A549 (cell line): Measurements from ENCODE around the gene PAX3. TPM values are rescaled to one million over a fixed set of nuclear protein-coding genes. Genes with fewer than 3 reads are reported as not detected.

Experiments used
- ATAC-seq, 2 experiments: fragments of 200-7000 bp in 1 of 2; fragments of >200 bp in 1 of 2; cut with Nextera tagmentation in 1 of 2; cut with Tn5 transposase in 1 of 2; 3 replicates each; pipeline versions ENCODE4 v1.8.0 to v1.9.1; 2018 to 2020; ENCODE audit warnings: mild to moderate bottlenecking in 1 of 2, moderate library complexity in 1 of 2
- CTCF ChIA-PET: fragments of 300-600 bp; sonication (Branson Sonifier 250); formaldehyde crosslinking; extraction: SDS; loops from one replicate; lab custom pipeline; 2021; ENCODE audit warnings: antibody characterized with exemption, inconsistent platforms; lab: Yijun Ruan, JAX
- POLR2A ChIA-PET: fragments of 350-600 bp; formaldehyde crosslinking; extraction: SDS; loops from one replicate; lab custom pipeline; 2021; ENCODE audit warnings: antibody characterized with exemption, inconsistent platforms; lab: Yijun Ruan, JAX
- DNase-seq, 2 experiments: peaks; one replicate each; pipeline versions ENCODE4 v3.0.0 to v3.0.0-alpha.2; 2011 to 2016; ENCODE audit warnings: low read depth in 1 of 2, low spot score in 1 of 2
- FAIRE-seq: peaks from 2 replicates; lab custom pipeline; 2011; peaks lifted over from hg19 to GRCh38; lab: Jason Lieb, UNC
- H3K27ac ChIP-seq, 2 experiments: fragments of >200 bp; sonication (Bioruptor Twin); formaldehyde crosslinking; 3 replicates each; pipeline ENCODE4 v1.5.1; 2016 to 2017
- H3K4me1 ChIP-seq: fragments of >200 bp; sonication (Bioruptor Twin); formaldehyde crosslinking; 3 replicates; pipeline ENCODE4 v1.6.1; 2016
- H3K4me2 ChIP-seq: fragments of >200 bp; sonication (Bioruptor Twin); formaldehyde crosslinking; 3 replicates; pipeline ENCODE4 v1.6.1; 2016
- H3K4me3 ChIP-seq: fragments of >200 bp; sonication (Bioruptor Twin); formaldehyde crosslinking; 3 replicates; pipeline ENCODE4 v1.5.1; 2016
- H3K9me3 ChIP-seq: fragments of >200 bp; sonication (Bioruptor Twin); formaldehyde crosslinking; 3 replicates; pipeline ENCODE4 v1.6.1; 2016
- BCL3 ChIP-seq: fragments of >200 bp; sonication (Bioruptor Twin); formaldehyde crosslinking; IDR thresholded peaks from 3 replicates; pipeline ENCODE4 v1.6.1; 2016
- BHLHE40 ChIP-seq: IDR thresholded peaks from 2 replicates; pipeline ENCODE4 v1.6.1; 2012; ENCODE audit warnings: low read depth, low read length, inconsistent platforms
- CBX2 ChIP-seq: fragments of 200-600 bp; sonication (generic); IDR thresholded peaks from 2 replicates; pipeline ENCODE4 v1.6.1; 2016; ENCODE audit warnings: low read depth, mild to moderate bottlenecking, borderline replicate concordance
- CEBPB ChIP-seq, 2 experiments: fragments of >200 bp in 1 of 2; sonication (Bioruptor Twin) in 1 of 2; formaldehyde crosslinking in 1 of 2; IDR thresholded peaks; 2 replicates each; pipeline ENCODE4 v1.6.1; 2012 to 2016
- CTCF ChIP-seq: fragments of >200 bp; sonication (Bioruptor Twin); formaldehyde crosslinking; IDR thresholded peaks from 3 replicates; pipeline ENCODE4 v1.5.1; 2016
- EHMT2 ChIP-seq: fragments of 200-600 bp; sonication (generic); IDR thresholded peaks from 2 replicates; pipeline ENCODE4 v1.6.1; 2016; ENCODE audit warnings: antibody characterized with exemption, low read depth, mild to moderate bottlenecking, moderate library complexity
- FOXS1 ChIP-seq: fragments of 250-450 bp; sonication (Bioruptor Pico); IDR thresholded peaks from 2 replicates; pipeline ENCODE4 v1.5.0; 2020; ENCODE audit warnings: mild to moderate bottlenecking, moderate library complexity
- HES2 ChIP-seq: fragments of >200 bp; sonication (Bioruptor Twin); formaldehyde crosslinking; IDR thresholded peaks from 2 replicates; pipeline ENCODE4 v1.6.1; 2016
- HOXA7 ChIP-seq: fragments of 250-450 bp; sonication (Bioruptor Pico); IDR thresholded peaks from 2 replicates; pipeline ENCODE4 v1.5.0; 2020; ENCODE audit warnings: mild to moderate bottlenecking, moderate library complexity
- HOXB5 ChIP-seq: fragments of 250-450 bp; sonication (Bioruptor Pico); IDR thresholded peaks from 2 replicates; pipeline ENCODE4 v1.5.0; 2020; ENCODE audit warnings: mild to moderate bottlenecking, moderate library complexity
- JUNB ChIP-seq: fragments of >200 bp; sonication (Bioruptor Twin); formaldehyde crosslinking; IDR thresholded peaks from 2 replicates; pipeline ENCODE4 v1.6.1; 2016
- KDM1A ChIP-seq: fragments of 200-600 bp; sonication (generic); IDR thresholded peaks from 2 replicates; pipeline ENCODE4 v1.6.1; 2016; ENCODE audit warnings: low read depth, mild to moderate bottlenecking
- KDM5A ChIP-seq: fragments of 200-600 bp; sonication (generic); IDR thresholded peaks from 2 replicates; pipeline ENCODE4 v1.6.1; 2016; ENCODE audit warnings: antibody characterized with exemption, mild to moderate bottlenecking
- NR3C1 ChIP-seq: fragments of >200 bp; sonication (Bioruptor Twin); formaldehyde crosslinking; IDR thresholded peaks from 3 replicates; pipeline ENCODE4 v1.6.1; 2017
- PBX3 ChIP-seq: IDR thresholded peaks from 2 replicates; pipeline ENCODE4 v1.6.1; 2012
- SREBF2 ChIP-seq: fragments of 450-650 bp; IDR thresholded peaks from 2 replicates; pipeline ENCODE4 v1.6.1; 2014; ENCODE audit warnings: mild to moderate bottlenecking, moderate library complexity
- TP53 ChIP-seq: fragments of 250-450 bp; sonication (Bioruptor Pico); IDR thresholded peaks from 2 replicates; pipeline ENCODE4 v1.5.0; 2021; ENCODE audit warnings: mild to moderate bottlenecking, moderate library complexity
- USF2 ChIP-seq: fragments of 450-650 bp; IDR thresholded peaks from 2 replicates; pipeline ENCODE4 v1.6.1; 2014; ENCODE audit warnings: antibody characterized with exemption
- ZNF302 ChIP-seq: fragments of 250-450 bp; sonication (Bioruptor Pico); IDR thresholded peaks from 2 replicates; pipeline ENCODE4 v1.9.0; 2021; ENCODE audit warnings: inconsistent platforms, mild to moderate bottlenecking, moderate library complexity
- ZSCAN20 ChIP-seq: fragments of 250-450 bp; sonication (Bioruptor Pico); IDR thresholded peaks from 2 replicates; pipeline ENCODE4 v1.8.0; 2022; ENCODE audit warnings: mild to moderate bottlenecking, moderate library complexity
- WGBS: methylation state at CpG from one replicate; pipeline ENCODE4 v1.1.6; 2017; ENCODE audit errors: missing lambda C conversion rate; 5-methylcytosine and 5-hydroxymethylcytosine counted together
- polyA plus RNA-seq, 4 experiments: library from polyadenylated mRNA; depleted of rRNA in 3 of 4; stranded (reverse); fragments of >200 nt; fragmentation: RNase III in 1 of 4; extraction: RNeasy Plus Mini Kit Qiagen cat#74134 plus additional on column Dnase treatment in 1 of 4; gene quantifications; 2 replicates in 3 of 4; 3 replicates in 1 of 4; pipeline ENCODE4 v1.2.3, GENCODE V29; 2011 to 2017

The PAX3 gene
- polyA plus RNA-seq, 2 of the 4 experiments (the other 2 are of a cell fraction) = not detected

- FAIRE-seq (no peak), ATAC-seq (no peak)
- CTCF ChIA-PET = no interaction called here
- 29% methylated on average over 10 of the region's 10 CpGs for WGBS
- Histone ChIP-seq H3K4me3 (no peak overlapping the region), H3K4me2 (no peak overlapping the region)
- POLR2A ChIA-PET = no interaction called here
- TF ChIP-seq JUNB (no peak), KDM1A (no peak)
- TF ChIP-seq, all 56 proteins: peak for 0
- no peaks in the 10 kb centered on the region for H3K9me3 ChIP-seq
- no peak overlapping the region for H3K27ac ChIP-seq
- H3K4me1 ChIP-seq = no peaks in the 10 kb centered on the region
- no peak for DNase-seq
Observed at GRCh38 chr2:222241128-222241870, 57.5 kb downstream of the PAX3 start.

GRCh38 chr2:222240676-222241049 lies 58.1 kb downstream of the PAX3 start:
- no peak overlapping the region for H3K27ac ChIP-seq
- no peak for ATAC-seq
- POLR2A ChIA-PET = no interaction called here
- no peak for DNase-seq
- H3K4me3 ChIP-seq = no peak overlapping the region
- 21% methylated on average over 5 of the region's 5 CpGs for WGBS
- no peak overlapping the region for H3K4me2 ChIP-seq
- FAIRE-seq = no peak
- CTCF ChIA-PET = no interaction called here
- H3K9me3 ChIP-seq = no peaks in the 10 kb centered on the region
- no peaks in the 10 kb centered on the region for H3K4me1 ChIP-seq
- no peak for TF ChIP-seq HOXB5 (CRISPR knock-in tag)
- no peak for TF ChIP-seq PBX3
- TF ChIP-seq CTCF = no peak
- TF ChIP-seq FOXS1 (CRISPR knock-in tag) = no peak
- TF ChIP-seq SREBF2 = no peak
- no peak for TF ChIP-seq USF2
- no peak for TF ChIP-seq CBX2
- TF ChIP-seq JUNB = no peak
- TF ChIP-seq TP53 = no peak
- no peak for TF ChIP-seq BCL3
- TF ChIP-seq ZNF302 = no peak
- TF ChIP-seq KDM5A = no peak
- no peak for TF ChIP-seq NR3C1
- TF ChIP-seq ZSCAN20 (CRISPR knock-in tag) = no peak
- TF ChIP-seq KDM1A = no peak
- TF ChIP-seq HES2 = no peak
- TF ChIP-seq CEBPB (IDR thresholded peaks at IDR 0.05) = no peak
- no peak for TF ChIP-seq HOXA7 (CRISPR knock-in tag)
- TF ChIP-seq BHLHE40 = no peak
- no peak for TF ChIP-seq EHMT2
